Activated CD4-positive, CD25-positive, alpha-beta regulatory T cell (primary cell): ENCODE measurements around the gene PPT1.

Experiments
- DNase-seq, 4 experiments: peaks; one replicate each; lab custom pipeline; 2025; lab: John Stamatoyannopoulos, UW

The PPT1 gene

GRCh38 chr1:40092706-40093639, 4.1 kb downstream of the PPT1 start:
- no peak for DNase-seq

GRCh38 chr1:40092241-40092640, 4.8 kb downstream of the PPT1 start:
- no peak for DNase-seq

- DNase-seq: no peak
Observed at GRCh38 chr1:40090652-40091355, 6.2 kb downstream of the PPT1 start.

GRCh38 chr1:40084750-40085149, 12.3 kb downstream of the PPT1 start:
- DNase-seq: peak in 3 of 4 experiments; percentile 4 to 15 (median 4)

- no peak for DNase-seq
Observed at GRCh38 chr1:40081871-40082270, 15.2 kb downstream of the PPT1 start.

GRCh38 chr1:40079774-40080400, 17.2 kb downstream of the PPT1 start:
- DNase-seq: no peak

- DNase-seq: peak in 3 of 4 experiments; percentile 3 to 13 (median 9)
Observed at GRCh38 chr1:40078512-40079333, 18.3 kb downstream of the PPT1 start.

GRCh38 chr1:40076895-40077312, 20.1 kb downstream of the PPT1 start:
- DNase-seq: no peak

- DNase-seq: no peak
Observed at GRCh38 chr1:40075266-40075665, 21.8 kb downstream of the PPT1 start.

GRCh38 chr1:40073062-40073461, 24.0 kb downstream of the PPT1 start:
- DNase-seq: no peak

- DNase-seq: no peak
Observed at GRCh38 chr1:40072142-40072541, 24.9 kb downstream of the PPT1 start.

- no peak for DNase-seq
Observed at GRCh38 chr1:40067851-40068250, 29.2 kb downstream of the PPT1 start.

GRCh38 chr1:40067023-40067422, 30.0 kb downstream of the PPT1 start:
- DNase-seq: no peak

- DNase-seq: no peak
Observed at GRCh38 chr1:40064797-40065499, 32.1 kb downstream of the PPT1 start.

GRCh38 chr1:40059960-40060750, 36.9 kb downstream of the PPT1 start:
- no peak for DNase-seq

GRCh38 chr1:40059338-40059959, 37.6 kb downstream of the PPT1 start:
- no peak for DNase-seq

GRCh38 chr1:40058453-40059337, 38.4 kb downstream of the PPT1 start:
- DNase-seq: no peak

GRCh38 chr1:40058097-40058452, 39.0 kb downstream of the PPT1 start:
- no peak for DNase-seq
